ENCODE data around the gene DGCR8.
"Not testable (repeated sequence)": the region's sequence is repeated elsewhere in the genome, so short reads cannot be mapped to it uniquely, and the experiment has no call there.

Gene DGCR8

DNA sequence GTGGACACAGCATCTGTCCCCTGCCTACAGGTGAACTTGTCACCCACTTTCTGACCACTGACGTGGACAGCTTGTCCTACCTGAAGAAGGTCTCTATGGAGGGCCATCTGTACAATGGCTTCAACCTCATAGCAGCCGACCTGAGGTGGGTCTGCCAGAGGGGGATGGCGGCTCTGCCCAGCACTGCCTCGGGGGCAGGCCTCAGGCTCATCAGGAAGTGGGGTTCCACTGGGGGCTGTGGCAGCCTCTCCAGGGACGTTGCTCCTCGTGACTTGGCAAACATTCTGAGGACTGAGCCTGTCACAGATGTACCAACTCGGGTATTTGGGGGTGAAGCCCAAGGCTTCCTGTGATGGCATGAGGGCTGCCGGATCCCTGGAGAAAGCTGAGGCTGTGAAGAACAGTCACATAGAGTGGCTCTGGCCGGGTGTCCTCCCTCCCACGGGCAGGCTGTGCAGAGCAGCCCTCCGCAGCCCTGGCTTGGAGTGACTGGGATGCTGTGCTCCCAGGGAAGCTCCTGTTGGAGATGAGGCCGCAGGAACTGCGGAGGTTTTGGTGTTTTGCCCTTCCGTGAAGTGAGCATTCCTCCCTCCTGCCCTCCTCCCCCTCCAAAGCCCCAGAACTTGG lies 26.5 kb upstream of the DGCR8 start:
- DNase-seq, result no peak

- no peak for DNase-seq
Measured at GRCh38 chr22:20054034-20054427, 26.0 kb upstream of the DGCR8 start.

DNA sequence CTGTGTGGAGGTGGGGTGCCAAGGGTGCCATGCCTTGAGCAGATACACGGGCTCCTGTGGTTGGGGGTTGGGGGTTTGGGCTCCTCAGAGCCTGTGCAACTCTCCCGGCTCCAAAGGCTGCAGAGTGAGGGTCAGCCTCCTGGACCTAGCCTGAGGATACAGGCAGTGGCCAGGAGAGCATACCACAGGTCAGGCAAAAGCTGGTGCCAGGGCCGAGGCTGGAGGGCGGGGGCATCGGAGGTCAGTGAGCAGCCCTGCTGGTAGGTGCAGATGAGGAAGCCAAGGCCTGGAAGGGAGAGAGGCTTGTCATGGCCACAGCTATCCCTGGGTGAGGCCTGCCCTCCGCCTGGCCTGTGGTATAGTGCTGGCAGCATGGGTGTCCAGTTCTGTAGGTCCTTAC lies 25.6 kb upstream of the DGCR8 start:
- no peak for DNase-seq

DNA sequence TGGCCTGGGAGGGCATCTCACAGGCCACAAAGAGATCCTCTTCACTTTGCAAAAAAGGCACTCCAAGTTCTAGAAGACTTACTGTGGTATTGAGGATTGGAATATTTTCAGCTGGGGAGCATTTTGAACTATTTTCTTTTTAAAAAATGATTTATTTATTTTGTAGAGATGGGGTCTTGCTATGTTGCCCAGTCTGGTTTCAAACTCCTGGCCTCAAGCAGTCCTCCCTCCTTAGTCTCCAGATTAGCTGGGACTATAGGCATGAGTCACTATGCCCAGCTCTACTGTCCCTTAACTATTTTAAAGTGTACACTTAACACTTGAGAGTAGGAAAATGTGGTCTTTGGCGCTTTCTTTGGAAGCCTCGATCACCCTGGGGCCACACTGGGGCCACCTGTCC lies 24.9 kb upstream of the DGCR8 start:
- no peak for DNase-seq

DNA sequence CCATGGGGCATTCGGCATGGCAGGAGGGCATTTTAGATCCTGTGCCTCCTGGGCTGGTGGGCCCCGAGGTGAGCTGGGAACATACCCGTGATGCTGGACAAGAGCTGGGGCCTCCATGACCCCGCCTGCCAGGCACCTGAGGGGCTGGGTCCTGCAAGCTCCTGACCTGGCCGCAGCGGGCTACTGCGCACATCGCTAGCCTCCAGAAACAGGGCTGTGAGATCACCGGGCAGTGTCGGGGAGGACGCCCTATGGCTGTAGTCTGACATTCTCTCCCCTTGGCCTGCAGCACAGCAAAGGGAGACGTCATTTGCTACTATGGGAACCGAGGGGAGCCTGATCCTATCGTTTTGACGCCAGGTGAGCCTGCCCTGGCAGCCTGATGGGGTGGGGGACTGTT lies 24.4 kb upstream of the DGCR8 start:
- DNase-seq, result no peak

- no peak for DNase-seq
Measured at GRCh38 chr22:20056161-20056560, 23.9 kb upstream of the DGCR8 start.

DNA sequence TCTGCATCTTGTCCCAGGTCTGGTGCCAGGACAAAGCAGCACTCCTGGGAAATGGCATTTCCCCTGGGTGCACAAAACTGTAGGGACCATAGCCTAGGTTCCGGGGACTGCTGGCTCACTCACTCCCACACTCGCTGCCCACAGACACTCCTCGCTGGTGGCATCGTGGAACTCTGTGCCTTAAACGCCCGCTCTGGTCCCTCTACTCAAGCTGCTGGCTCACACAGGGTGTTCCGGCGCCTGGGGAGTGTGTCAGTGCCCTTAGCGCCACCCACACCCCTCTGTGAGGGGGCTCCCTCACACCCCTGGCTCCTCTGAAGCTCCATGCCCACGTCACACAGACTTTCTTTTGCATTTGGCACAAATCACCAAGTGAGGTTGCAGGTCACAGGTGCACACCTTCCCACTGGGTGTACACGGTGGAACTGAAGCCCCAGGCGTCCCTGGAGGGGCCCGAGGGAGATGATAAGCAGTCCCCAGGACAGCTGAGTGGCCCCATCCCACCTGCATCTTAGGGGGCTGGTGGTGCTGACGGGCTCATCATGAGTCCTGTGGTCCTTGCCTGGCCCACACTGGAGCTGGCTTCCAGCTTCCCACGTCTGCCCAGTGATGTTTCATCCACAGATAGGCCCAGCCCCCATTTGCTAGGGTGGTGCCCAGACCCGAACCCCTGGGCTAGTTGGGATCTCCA lies 23.2 kb upstream of the DGCR8 start:
- no peak for DNase-seq

DNA sequence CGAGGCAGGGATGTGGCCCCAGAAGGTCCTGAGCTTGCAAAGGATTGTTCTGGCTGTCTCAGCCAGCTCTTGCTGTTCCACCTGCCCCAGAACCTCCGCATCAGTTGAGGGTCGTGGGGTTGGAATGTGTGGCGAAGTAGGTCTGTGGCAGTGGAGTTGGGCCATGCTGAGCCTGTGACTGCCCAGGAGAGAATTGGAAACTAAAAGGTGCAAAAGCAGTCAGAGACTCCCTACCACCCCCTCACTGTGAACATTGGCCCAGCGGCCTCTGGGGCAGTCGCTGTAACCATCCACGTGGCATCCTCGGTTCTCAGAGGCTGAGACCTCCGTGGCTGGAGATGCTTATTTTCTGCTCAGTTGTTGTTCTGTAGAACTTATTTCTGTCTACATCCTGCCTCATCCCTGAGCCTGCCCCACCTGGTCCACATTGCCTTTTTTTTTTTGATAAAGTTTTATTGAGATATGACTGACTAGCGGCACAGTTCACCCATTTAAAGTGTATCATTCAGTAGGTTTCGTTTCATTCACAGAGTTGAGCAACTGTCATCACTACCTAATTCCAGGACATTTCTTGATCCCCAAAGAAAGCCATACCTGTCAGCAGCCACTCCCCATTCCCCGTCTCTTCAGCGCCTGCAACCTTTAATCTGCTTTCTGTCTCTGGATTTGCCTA lies 22.3 kb upstream of the DGCR8 start:
- DNase-seq, result no peak

DNA sequence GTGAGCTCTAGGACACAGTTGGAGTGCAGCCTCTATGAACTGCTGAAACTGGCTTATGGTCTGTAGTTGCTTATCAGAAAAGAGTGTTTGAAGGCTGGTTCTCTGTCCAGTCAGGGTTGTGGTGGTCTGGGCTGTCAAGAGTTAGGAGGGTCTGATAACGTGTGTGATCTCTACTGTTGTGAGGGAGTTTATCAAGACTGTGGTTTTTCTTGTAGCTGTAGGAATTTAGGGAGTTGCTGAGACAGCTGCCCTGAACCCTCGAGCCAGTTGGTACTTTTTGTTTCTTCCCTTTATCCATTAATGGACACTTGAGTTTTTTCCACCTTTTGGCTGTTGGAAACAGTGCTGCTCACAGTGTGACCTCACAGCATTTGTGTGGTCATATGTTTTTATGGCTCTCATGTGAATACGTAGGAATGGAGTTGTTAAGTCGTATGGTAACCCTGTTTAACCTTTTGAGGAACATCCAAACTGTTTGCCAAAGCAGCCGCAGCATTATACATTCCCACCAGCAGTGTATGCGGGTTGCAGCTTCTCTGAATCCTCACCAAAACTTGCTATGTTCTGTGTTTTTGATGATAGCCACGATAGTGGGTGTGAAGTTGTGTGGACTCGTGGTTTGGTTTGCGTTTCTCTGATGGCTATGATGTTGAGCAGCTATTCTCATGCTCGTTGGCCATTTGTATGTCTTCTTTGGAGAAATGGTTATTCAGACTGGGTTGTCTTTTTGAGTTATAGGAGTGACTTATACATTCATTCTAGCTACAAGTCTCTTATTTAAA lies 20.9 kb upstream of the DGCR8 start:
- no peak for DNase-seq

GRCh38 chr22:20060700-20061480 lies 19.2 kb upstream of the DGCR8 start:
- no peak for DNase-seq

DNA sequence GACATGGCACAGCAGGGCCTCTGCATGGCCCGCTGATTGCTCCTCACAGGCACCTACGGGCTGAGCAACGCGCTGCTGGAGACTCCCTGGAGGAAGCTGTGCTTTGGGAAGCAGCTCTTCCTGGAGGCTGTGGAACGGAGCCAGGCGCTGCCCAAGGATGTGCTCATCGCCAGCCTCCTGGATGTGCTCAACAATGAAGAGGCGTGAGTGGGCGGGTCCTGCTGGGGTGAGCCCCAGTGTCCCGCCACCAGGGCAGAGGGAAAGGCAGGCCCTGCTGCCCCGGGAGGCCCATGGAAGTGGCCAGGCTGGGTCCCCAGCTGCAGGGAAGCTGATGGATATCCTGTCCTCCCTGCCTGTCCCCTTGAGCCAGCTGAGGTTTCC lies 18.6 kb upstream of the DGCR8 start:
- DNase-seq, result no peak

DNA sequence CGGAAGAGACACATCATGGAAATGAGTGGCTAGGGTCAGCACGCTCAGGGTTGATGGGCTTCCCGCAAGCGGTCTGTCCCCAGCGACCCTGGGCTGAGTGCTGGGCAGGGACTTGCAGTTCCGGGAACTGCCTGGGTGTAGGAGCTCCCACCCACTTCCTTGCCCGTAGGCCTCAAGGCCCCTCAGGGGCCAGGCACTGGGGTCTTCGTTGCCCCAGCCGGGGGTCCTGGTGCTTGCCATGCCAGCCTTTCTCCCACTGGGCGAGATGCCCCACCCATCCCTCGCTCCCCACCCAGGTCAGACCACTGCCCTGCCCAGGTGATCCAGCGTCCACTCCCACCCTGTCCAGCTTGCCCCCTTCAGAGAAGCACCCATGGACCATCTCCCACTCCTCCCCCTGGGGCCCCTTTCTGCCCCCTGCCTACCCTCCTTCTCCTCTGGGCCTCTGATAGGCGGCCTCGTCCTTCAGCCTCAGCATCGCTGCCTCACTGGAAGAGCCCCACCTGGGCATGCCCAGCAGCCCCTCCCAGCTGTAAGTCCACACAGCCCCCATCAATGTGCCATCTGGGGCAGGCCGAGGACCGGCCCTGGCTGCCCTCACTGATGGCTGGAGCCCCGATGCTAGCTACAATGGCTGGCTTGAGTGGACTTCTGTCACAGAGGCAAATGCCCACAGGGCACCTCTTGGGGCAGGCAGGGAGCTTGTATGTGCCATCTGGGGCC lies 17.8 kb upstream of the DGCR8 start:
- no peak for DNase-seq

DNA sequence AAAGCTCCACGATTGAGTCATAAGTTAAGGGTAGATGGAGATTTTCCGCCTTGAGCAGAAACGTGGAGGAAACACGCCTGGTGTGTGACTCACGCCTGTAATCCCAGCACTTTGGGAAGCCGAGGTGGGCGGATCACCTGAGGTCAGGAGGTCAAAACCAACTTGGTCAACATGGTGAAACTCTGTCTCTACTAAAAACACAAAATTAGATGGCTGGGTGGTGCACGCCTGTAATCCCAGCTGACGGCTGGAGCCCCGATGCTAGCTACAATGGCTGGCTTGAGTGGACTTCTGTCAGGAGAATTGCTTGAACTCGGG lies 17.3 kb upstream of the DGCR8 start:
- DNase-seq, result no peak

- DNase-seq, result no peak
Measured at GRCh38 chr22:20063271-20064139, 16.5 kb upstream of the DGCR8 start.

GRCh38 chr22:20064140-20064480 lies 15.9 kb upstream of the DGCR8 start:
- DNase-seq, result no peak

DNA sequence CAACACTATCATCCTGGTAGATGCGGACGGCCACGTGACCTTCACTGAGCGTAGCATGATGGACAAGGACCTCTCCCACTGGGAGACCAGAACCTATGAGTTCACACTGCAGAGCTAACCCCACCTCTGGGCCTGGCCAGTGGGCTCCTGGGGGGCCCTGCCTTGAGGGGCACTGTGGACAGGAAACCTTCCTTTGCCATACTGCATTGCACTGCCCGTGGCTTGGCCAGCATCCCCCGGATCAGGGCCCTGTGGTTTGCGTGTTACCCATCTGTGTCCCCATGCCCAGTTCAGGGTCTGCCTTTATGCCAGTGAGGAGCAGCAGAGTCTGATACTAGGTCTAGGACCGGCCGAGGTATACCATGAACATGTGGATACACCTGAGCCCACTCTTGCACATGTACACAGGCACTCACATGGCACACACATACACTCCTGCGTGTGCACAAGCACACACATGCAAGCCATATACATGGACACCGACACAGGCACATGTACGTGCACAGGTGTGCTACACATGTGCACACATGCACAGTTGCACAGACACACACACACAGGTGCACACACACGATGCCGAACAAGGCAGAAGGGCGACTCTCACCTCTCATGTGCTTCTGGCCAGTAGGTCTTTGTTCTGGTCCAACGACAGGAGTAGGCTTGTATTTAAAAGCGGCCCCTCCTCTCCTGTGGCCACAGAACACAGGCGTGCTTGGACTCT lies 15.3 kb upstream of the DGCR8 start:
- DNase-seq, result no peak

DNA sequence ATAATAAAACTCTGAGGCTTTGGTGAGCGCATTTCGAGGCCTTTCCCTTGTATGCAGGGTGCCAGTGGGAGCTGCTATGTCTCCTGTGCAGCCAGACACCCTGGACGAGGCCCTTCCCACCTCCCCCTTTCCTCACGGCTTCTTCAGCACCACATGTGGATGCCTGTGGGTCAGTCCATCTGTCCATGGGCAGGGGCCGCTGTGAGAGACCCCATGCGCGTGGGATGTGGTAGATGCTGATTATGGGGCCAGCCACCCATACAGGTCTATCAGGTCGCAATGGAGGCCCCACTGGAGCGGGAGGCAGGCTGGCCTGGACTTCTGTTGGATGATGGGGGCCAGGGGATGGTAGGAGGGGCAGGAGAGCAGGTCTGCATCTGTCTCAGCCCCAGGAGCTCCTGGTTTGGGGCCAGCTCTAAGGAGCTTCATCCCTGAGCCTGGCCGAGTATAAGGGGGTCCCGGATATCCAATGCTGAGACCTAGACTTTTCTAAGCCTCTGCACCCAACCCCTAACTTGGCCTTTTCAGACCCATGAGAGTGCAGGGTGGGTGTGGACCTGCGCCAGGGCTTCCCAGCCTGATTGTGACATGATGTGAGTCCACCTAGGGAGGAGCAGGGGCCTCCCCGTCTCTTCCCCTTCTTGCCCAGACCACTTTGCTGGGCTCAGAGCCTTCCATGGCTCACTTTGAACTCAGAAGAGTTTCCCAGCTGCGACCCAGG lies 14.0 kb upstream of the DGCR8 start:
- DNase-seq, result no peak

DNA sequence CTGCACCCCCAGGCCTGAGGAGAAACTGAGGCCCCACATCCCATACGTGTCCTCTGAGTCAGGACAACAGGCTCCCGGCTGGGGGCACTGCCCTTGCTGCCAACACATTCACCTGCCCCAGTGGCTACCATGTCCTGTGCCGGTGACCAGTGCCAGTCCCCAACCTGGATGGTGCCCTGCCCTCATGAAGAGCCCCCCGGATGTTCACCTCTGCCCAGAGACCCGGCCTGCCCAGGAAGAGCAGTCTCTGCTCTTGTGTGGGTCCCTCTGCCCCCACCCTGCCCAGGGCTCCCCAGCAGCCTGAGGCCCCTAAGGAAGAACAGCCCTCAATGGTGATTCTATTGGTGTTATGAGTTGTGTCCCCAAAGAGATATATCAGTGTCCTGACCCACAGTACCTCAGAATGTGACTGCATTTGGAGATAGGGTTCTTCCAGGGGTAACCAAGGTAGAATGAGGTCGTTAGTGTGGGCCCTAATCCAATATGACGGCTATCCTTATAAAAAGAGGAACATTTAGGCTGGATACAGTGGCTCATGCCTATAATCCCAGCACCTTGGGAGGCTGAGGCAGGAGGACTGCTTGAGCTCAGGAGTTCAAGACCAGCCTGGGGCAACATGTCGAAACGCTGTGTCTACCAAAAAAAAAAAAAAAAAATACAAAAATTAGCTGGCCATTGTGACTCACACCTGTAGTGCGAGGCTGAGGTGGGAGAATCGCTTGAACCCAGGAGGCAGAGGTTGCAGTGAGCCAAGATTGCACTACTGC lies 13.2 kb upstream of the DGCR8 start:
- no peak for DNase-seq

DNA sequence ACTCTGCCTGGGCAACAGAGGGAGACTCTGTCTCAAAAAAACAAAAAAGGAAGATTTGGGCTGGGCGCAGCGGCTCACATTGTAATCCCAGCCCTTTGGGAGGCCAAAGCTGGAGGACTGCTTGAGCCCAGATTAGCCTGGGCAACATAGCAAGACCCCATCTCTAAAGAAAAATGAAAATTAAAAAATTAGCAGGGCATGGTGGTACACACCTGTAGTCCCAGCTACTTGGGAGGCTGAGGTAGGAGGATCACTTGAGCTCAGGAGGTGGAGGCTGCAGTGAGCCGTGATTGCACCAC lies 12.7 kb upstream of the DGCR8 start:
- DNase-seq, result not testable (repeated sequence)

- DNase-seq, result no peak
Measured at GRCh38 chr22:20068640-20069039, 11.4 kb upstream of the DGCR8 start.

Measured in NCI-H1930 (cell line).